ENCODE results near the gene MDN1. TPM values are rescaled to one million over a fixed set of nuclear protein-coding genes. Genes with fewer than 3 reads are reported as not detected.

MDN1 gene
- total RNA-seq, 2 donors from 2014 or later, result 26.2 to 53.3 TPM

GRCh38 chr6:89690944-89691324 lies 128.7 kb downstream of the MDN1 start:
- no peak for DNase-seq (ENCODE audit: low spot score)
- no peaks in the 10 kb centered on the region for H3K9me3 ChIP-seq
- H3K4me1 ChIP-seq (replicated peaks), result no peaks in the 10 kb centered on the region
- H3K27me3 ChIP-seq (replicated peaks; ENCODE audit: insufficient read depth), result no peaks in the 10 kb centered on the region
- TF ChIP-seq CTCF (IDR thresholded peaks at IDR 0.05) (no peak), POLR2AphosphoS5 (IDR thresholded peaks at IDR 0.05) (no peak), POLR2A (IDR thresholded peaks at IDR 0.05) (no peak)
- H3K4me3 ChIP-seq, result no peak overlapping the region
- H3K27ac ChIP-seq, result no peak overlapping the region
- intact Hi-C loops (cut with DNase I), result no loop called here
- H3K36me3 ChIP-seq, result peaks cover 3 to 21% of the 10 kb centered on the region in 2 donors

- Histone ChIP-seq H3K27me3 (replicated peaks; ENCODE audit: insufficient read depth) (no peaks in the 10 kb centered on the region), H3K4me1 (replicated peaks) (no peaks in the 10 kb centered on the region), H3K27ac (no peak overlapping the region), H3K4me3 (no peak overlapping the region), H3K36me3 (peaks cover 0 to 21% of the 10 kb centered on the region in 2 donors), H3K9me3 (no peaks in the 10 kb centered on the region)
- DNase-seq (ENCODE audit: low spot score), result no peak
- intact Hi-C loops (cut with DNase I), result no loop called here
- 63% methylated on average over 5 of the region's 5 CpGs for WGBS
- TF ChIP-seq POLR2A (IDR thresholded peaks at IDR 0.05), result no peak
- TF ChIP-seq CTCF (IDR thresholded peaks at IDR 0.05), result no peak
- no peak for TF ChIP-seq POLR2AphosphoS5 (IDR thresholded peaks at IDR 0.05)
Measured at GRCh38 chr6:89689732-89690131, 129.9 kb downstream of the MDN1 start.

DNA sequence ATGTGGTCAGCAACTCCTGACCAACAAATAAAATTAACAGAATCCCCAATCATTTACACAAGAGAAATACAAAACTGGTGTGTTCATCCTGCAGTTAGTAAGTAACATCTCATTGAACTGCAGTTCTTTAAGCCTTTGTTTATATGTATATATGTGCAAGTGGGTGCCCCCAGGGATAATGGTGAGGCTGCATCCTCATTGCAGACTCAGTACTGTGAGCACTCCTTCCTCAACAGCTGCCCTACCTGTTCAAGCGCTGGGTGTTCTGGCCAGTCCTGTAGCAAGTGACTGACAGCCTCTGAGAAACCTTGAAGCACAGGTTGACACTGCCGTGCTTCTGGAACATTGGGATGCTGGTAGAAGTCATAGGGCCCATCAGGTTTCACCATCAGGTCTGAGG lies 131.3 kb downstream of the MDN1 start:
- H3K27me3 ChIP-seq (replicated peaks; ENCODE audit: insufficient read depth), result no peaks in the 10 kb centered on the region
- no peak overlapping the region for H3K27ac ChIP-seq
- peaks cover 0 to 21% of the 10 kb centered on the region in 2 donors for H3K36me3 ChIP-seq
- no peak for TF ChIP-seq CTCF (IDR thresholded peaks at IDR 0.05)
- TF ChIP-seq POLR2A (IDR thresholded peaks at IDR 0.05), result no peak
- TF ChIP-seq POLR2AphosphoS5 (IDR thresholded peaks at IDR 0.05), result no peak
- no peaks in the 10 kb centered on the region for H3K4me1 ChIP-seq (replicated peaks)
- H3K4me3 ChIP-seq, result no peak overlapping the region
- DNase-seq (ENCODE audit: low spot score), result no peak
- WGBS, result 100% methylated on average over 2 of the region's 2 CpGs
- no peaks in the 10 kb centered on the region for H3K9me3 ChIP-seq
- intact Hi-C loops (cut with DNase I), result no loop called here

DNA sequence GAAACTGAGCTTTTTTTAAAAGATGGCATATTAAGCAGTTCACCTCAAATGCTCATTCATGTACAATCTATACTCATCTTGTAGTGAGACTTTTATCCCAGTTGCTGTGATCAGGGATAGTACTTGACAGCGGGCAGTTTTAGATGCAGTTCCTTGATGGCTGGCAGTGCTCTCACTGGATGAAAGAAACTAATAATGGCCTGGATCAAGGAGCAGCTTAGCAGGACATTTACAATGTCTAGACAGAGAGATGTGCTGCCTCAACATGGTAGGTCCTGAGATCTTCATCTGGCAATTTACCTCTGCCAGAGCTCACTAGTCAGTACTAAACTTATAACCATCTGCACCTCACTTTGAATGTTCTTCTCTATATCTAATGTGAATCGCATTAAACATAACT lies 134.3 kb downstream of the MDN1 start:
- intact Hi-C loops (cut with DNase I), result no loop called here
- no peaks in the 10 kb centered on the region for H3K9me3 ChIP-seq
- H3K4me3 ChIP-seq, result no peak overlapping the region
- H3K36me3 ChIP-seq, result peaks cover 0 to 10% of the 10 kb centered on the region in 2 donors
- no peaks in the 10 kb centered on the region for H3K27me3 ChIP-seq (replicated peaks; ENCODE audit: insufficient read depth)
- no peak overlapping the region for H3K27ac ChIP-seq
- 98% methylated on average over 2 of the region's 2 CpGs for WGBS
- no peak for TF ChIP-seq POLR2AphosphoS5 (IDR thresholded peaks at IDR 0.05)
- no peak for TF ChIP-seq POLR2A (IDR thresholded peaks at IDR 0.05)
- TF ChIP-seq CTCF (IDR thresholded peaks at IDR 0.05), result no peak
- DNase-seq (ENCODE audit: low spot score), result no peak
- no peaks in the 10 kb centered on the region for H3K4me1 ChIP-seq (replicated peaks)

- Histone ChIP-seq H3K9me3 (no peaks in the 10 kb centered on the region), H3K4me3 (no peak overlapping the region), H3K27me3 (replicated peaks; ENCODE audit: insufficient read depth) (no peaks in the 10 kb centered on the region), H3K4me1 (replicated peaks) (no peaks in the 10 kb centered on the region), H3K27ac (no peak overlapping the region), H3K36me3 (peaks cover 0 to 4% of the 10 kb centered on the region in 2 donors)
- intact Hi-C loops (cut with DNase I), result no loop called here
- DNase-seq (ENCODE audit: low spot score), result no peak
- WGBS, result 94% methylated on average over 1 of the region's 1 CpG
- TF ChIP-seq CTCF (IDR thresholded peaks at IDR 0.05) (no peak), POLR2A (IDR thresholded peaks at IDR 0.05) (no peak), POLR2AphosphoS5 (IDR thresholded peaks at IDR 0.05) (no peak)
Measured at GRCh38 chr6:89682991-89683390, 136.6 kb downstream of the MDN1 start.
